CD4-positive, CD25-positive, alpha-beta regulatory T cell (primary cell): ENCODE measurements around the gene SLC2A13. TPM values are rescaled to one million over a fixed set of nuclear protein-coding genes. Genes with fewer than 3 reads are reported as not detected.
A peak's percentile ranks its signal among the peaks of the same experiment; 100 is the strongest.
"Not testable (repeated sequence)": the region's sequence is repeated elsewhere in the genome, so short reads cannot be mapped to it uniquely, and the experiment has no call there.

Experiments used
- ATAC-seq, 2 donors: fragments of 150-1000 bp; cut with Tn5 transposase; one replicate each; pipeline ENCODE4 v1.10.0; 2021; ENCODE audit warnings: low read depth in 2 of 2, moderate number of reproducible peaks in 2 of 2, moderate library complexity in 1 of 2
- DNase-seq, 3 donors: peaks; one replicate each; pipeline versions ENCODE4 v3.0.0 to v3.0.0-alpha.2; 2012 to 2022; ENCODE audit warnings: mixed read lengths in 1 of 3
- H3K27ac ChIP-seq: one replicate; pipeline ENCODE4 v1.7.0; 2013; ENCODE audit warnings: mild to moderate bottlenecking, low read length; ENCODE audit not compliant: insufficient read depth, poor library complexity, severe bottlenecking
- H3K27me3 ChIP-seq: one replicate; pipeline ENCODE4 v1.7.0; 2013; ENCODE audit warnings: low read length; ENCODE audit not compliant: control insufficient read depth, insufficient read depth
- H3K36me3 ChIP-seq: one replicate; pipeline ENCODE4 v1.7.0; 2013; ENCODE audit warnings: mild to moderate bottlenecking, low read length, moderate library complexity; ENCODE audit not compliant: control insufficient read depth, insufficient read depth
- H3K4me1 ChIP-seq: 2 replicates; pipeline ENCODE4 v1.7.0; 2013; ENCODE audit warnings: mild to moderate bottlenecking, low read length; ENCODE audit not compliant: insufficient read depth, control insufficient read depth, poor library complexity, severe bottlenecking
- H3K4me3 ChIP-seq: one replicate; pipeline ENCODE4 v1.7.0; 2013; ENCODE audit warnings: low read depth, mild to moderate bottlenecking, low read length, moderate library complexity
- H3K9me3 ChIP-seq, 2 experiments: 1 replicate in 1 of 2; 2 replicates in 1 of 2; pipeline ENCODE4 v1.7.0; 2013; ENCODE audit warnings: low read length in 2 of 2, mild to moderate bottlenecking in 1 of 2, moderate library complexity in 1 of 2; ENCODE audit not compliant: control insufficient read depth in 2 of 2
- H3K27ac Mint-ChIP-seq, 3 donors: one replicate each; pipeline ENCODE4 v1.8.0; 2020 to 2022; ENCODE audit warnings: mild to moderate bottlenecking in 3 of 3, mixed read lengths in 3 of 3, moderate library complexity in 2 of 3
- H3K27me3 Mint-ChIP-seq: one replicate; pipeline ENCODE4 v1.8.0; 2022; ENCODE audit warnings: mild to moderate bottlenecking, mixed read lengths
- H3K36me3 Mint-ChIP-seq: one replicate; pipeline ENCODE4 v1.8.0; 2020; ENCODE audit warnings: mixed read lengths
- H3K4me1 Mint-ChIP-seq, 4 donors: one replicate each; pipeline ENCODE4 v1.8.0; 2020 to 2022; ENCODE audit warnings: mixed read lengths in 4 of 4, mild to moderate bottlenecking in 1 of 4
- H3K4me3 Mint-ChIP-seq, 4 donors: one replicate each; pipeline ENCODE4 v1.8.0; 2020 to 2022; ENCODE audit warnings: mild to moderate bottlenecking in 4 of 4, mixed read lengths in 4 of 4, moderate library complexity in 3 of 4
- H3K9me3 Mint-ChIP-seq, 7 donors: one replicate each; pipeline ENCODE4 v1.8.0; 2020 to 2022; ENCODE audit warnings: mixed read lengths in 7 of 7, mild to moderate bottlenecking in 3 of 7, moderate library complexity in 2 of 7
- polyA plus RNA-seq, 4 donors: library from polyadenylated mRNA; unstranded; fragments of 300-500 nt; fragmentation: Illumina TruSeq; gene quantifications; one replicate each; pipeline ENCODE4 v1.2.3, GENCODE V29; 2021
- total RNA-seq: library from RNA; stranded (reverse); gene quantifications from one replicate; pipeline ENCODE4 v1.2.3, GENCODE V29; 2022

SLC2A13 gene
- total and polyA plus RNA-seq, 5 donors from 2014 or later = 0.96 to 4.4 (median 1.9) TPM

DNA sequence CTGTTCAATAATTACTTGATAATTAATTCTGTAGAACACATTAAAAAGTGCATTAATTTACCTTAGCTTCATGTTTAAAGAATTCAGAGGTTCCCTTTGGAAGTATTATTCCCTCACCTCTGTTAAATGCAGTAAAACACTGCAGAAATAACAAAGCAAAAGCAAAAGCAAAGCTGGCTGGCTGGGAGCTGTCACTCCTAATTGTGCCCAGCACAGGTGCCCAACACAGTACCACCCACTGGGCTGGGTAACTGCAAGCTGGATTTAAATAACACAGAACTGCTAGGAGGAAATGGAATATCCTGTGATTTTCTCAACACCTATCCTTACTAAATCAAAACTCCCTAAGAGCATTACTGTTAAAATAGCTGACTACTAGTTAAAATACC is 72.6 kb downstream of the SLC2A13 start:
- Histone ChIP-seq H3K9me3 (no peaks in the 10 kb centered on the region), H3K4me1 (no peaks in the 10 kb centered on the region), H3K36me3 (no peaks in the 10 kb centered on the region), H3K27me3 (no peaks in the 10 kb centered on the region), H3K27ac (no peak overlapping the region), H3K4me3 (no peak overlapping the region)
- no peak overlapping the region for H3K4me3 Mint-ChIP-seq
- no peaks in the 10 kb centered on the region for H3K27me3 Mint-ChIP-seq
- H3K27ac Mint-ChIP-seq = peak overlapping the region in 1 of 3 donors; percentile 51
- DNase-seq (peak in 1 of 3 donors; percentile 5), ATAC-seq (no peak)
- H3K36me3 Mint-ChIP-seq = no peaks in the 10 kb centered on the region
- no peaks in the 10 kb centered on the region for H3K4me1 Mint-ChIP-seq
- peaks cover 0 to 1% (median 0%) of the 10 kb centered on the region in 7 donors for H3K9me3 Mint-ChIP-seq

DNA sequence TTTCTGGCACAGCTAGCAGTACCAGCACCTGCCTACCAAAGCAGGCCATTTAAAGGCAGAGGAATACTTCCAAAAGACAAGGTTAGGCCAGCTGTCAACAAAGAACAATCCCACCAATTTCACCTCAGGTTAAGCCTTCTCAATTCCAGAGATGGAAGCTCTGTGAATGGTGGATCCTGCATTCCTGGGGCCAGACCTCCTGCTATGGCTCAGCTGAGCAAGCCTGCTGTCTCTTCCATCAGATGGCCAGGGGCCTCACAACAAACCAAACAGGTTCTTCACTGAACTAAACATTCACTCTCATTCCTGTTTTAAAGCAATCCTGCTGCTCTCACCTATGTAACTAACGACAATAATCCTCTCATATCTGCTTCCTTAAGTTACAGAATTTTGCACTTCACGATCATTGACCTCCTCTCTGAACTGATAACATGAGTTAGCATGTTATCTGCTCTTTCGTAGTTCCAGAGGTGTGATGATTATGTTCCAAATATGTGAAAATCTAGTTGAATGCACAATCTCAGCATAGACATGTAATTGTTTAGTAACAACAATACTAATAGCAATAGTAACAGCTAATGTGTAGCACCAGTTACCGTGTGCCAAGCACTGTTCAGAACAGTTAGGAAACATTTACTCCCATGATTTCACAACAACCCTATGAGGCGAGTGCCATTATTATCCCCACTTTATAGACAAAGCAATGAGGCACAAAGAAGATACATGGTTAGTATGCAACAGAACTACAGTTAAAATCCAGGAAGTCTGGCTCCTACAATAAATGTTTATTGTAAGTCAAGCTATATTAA is 73.2 kb downstream of the SLC2A13 start:
- DNase-seq (no peak), ATAC-seq (no peak)
- no peak overlapping the region for H3K4me3 ChIP-seq
- no peaks in the 10 kb centered on the region for H3K9me3 ChIP-seq
- no peaks in the 10 kb centered on the region for H3K36me3 Mint-ChIP-seq
- H3K4me1 ChIP-seq = no peaks in the 10 kb centered on the region
- H3K27me3 Mint-ChIP-seq = no peaks in the 10 kb centered on the region
- no peak overlapping the region for H3K27ac Mint-ChIP-seq
- H3K27me3 ChIP-seq = no peaks in the 10 kb centered on the region
- H3K36me3 ChIP-seq = no peaks in the 10 kb centered on the region
- no peak overlapping the region for H3K27ac ChIP-seq
- H3K9me3 Mint-ChIP-seq = peaks cover 0 to 1% (median 0%) of the 10 kb centered on the region in 7 donors
- no peak overlapping the region for H3K4me3 Mint-ChIP-seq
- H3K4me1 Mint-ChIP-seq = no peaks in the 10 kb centered on the region

DNA sequence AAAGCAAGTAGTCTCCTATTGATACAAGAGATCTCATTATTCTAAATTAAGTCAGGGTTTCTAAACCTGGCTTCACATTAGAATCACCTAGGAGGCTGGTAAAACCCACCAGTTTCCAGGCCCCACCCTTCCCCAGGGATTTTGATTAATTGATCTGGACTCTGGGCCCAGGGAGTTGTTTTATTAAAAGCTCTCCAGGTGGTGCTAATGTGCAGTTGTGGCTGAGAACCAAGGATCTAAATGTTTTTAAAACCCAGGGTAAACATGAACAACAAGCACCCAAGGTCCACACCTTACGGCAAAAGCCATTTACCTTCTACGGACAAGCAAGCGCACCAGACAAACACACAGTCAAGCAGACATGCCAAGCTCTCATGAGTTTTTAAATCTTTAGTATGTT is 73.9 kb downstream of the SLC2A13 start:
- Mint-ChIP-seq H3K4me1 (no peaks in the 10 kb centered on the region), H3K9me3 (peaks cover 0 to 1% (median 0%) of the 10 kb centered on the region in 7 donors), H3K36me3 (no peaks in the 10 kb centered on the region), H3K4me3 (no peak overlapping the region), H3K27me3 (no peaks in the 10 kb centered on the region), H3K27ac (no peak overlapping the region)
- H3K4me1 ChIP-seq = no peaks in the 10 kb centered on the region
- H3K36me3 ChIP-seq = no peaks in the 10 kb centered on the region
- DNase-seq = no peak
- H3K27me3 ChIP-seq = no peaks in the 10 kb centered on the region
- no peak overlapping the region for H3K4me3 ChIP-seq
- no peak for ATAC-seq
- H3K27ac ChIP-seq = no peak overlapping the region
- H3K9me3 ChIP-seq = no peaks in the 10 kb centered on the region

DNA sequence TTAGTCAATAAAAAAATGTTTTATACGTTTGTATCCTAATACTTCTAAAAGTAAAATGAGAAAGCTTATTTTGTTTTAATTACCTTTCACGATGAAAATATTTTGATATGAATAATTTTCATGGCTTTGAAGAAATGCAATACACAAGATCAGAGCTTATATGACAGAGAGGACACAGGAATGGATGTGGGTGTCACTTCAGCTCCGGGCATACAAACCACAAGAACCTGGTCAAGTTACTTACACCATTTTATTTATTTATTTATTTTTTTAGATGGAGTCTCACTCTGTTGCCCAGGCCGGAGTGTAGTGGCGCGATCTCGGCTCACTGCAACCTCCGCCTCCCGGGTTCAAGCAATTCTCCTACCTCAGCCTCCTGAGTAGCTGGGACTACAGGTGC is 74.9 kb downstream of the SLC2A13 start:
- H3K27ac ChIP-seq, DNase-seq, H3K36me3 Mint-ChIP-seq, H3K4me3 Mint-ChIP-seq, H3K9me3 ChIP-seq, H3K9me3 Mint-ChIP-seq, H3K4me3 ChIP-seq, ATAC-seq, H3K27me3 ChIP-seq, H3K36me3 ChIP-seq, H3K4me1 Mint-ChIP-seq, H3K27me3 Mint-ChIP-seq, H3K4me1 ChIP-seq, H3K27ac Mint-ChIP-seq: not testable (repeated sequence)

DNA sequence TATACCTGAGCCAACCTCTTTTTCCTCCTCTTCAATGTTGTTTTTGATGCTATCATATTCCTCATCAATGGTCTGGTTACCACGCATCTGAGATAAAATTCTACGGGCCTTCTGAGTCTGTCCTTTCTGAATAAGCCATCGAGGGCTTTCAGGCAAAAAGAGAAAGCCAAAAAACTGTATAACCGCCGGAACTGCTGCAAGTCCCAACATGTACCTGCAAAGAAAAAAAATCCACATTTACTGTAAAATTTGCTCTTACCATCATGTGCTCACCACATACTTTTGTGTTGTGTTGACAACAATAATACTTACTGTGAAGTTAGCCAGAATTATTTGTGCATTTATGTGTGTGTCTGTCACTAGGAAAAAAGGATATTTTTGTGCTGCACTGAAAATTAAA is 77.6 kb downstream of the SLC2A13 start:
- Mint-ChIP-seq H3K4me1 (peaks cover 0 to 6% (median 0%) of the 10 kb centered on the region in 4 donors), H3K9me3 (no peaks in the 10 kb centered on the region), H3K27ac (no peak overlapping the region), H3K36me3 (no peaks in the 10 kb centered on the region), H3K27me3 (no peaks in the 10 kb centered on the region), H3K4me3 (no peak overlapping the region)
- H3K27me3 ChIP-seq = no peaks in the 10 kb centered on the region
- no peak overlapping the region for H3K27ac ChIP-seq
- no peak for ATAC-seq
- no peak overlapping the region for H3K4me3 ChIP-seq
- H3K36me3 ChIP-seq = no peaks in the 10 kb centered on the region
- no peaks in the 10 kb centered on the region for H3K4me1 ChIP-seq
- DNase-seq = no peak
- H3K9me3 ChIP-seq = no peaks in the 10 kb centered on the region

DNA sequence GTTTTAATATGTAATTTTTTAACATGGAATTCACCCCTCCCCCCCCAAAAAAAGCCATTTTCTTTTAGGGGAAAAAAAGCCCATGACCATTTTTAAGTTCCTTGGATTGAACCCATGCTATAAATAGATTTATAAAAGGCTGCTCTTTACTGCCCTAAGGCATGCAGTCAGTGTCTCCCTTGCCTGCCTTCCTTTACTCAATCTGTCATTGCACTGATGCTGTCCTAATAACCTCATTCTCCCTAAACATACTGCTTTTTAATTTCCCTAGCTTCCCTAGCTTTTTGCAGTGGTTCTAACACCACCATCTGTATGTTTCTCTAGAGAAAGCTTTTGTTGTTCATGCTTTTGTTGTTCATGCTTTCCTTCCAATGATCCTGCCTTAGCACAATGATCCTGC is 83.0 kb downstream of the SLC2A13 start:
- Histone ChIP-seq H3K36me3 (no peaks in the 10 kb centered on the region), H3K27ac (no peak overlapping the region), H3K4me1 (no peaks in the 10 kb centered on the region), H3K27me3 (no peaks in the 10 kb centered on the region), H3K4me3 (no peak overlapping the region), H3K9me3 (no peaks in the 10 kb centered on the region)
- H3K4me3 Mint-ChIP-seq = no peak overlapping the region
- ATAC-seq (no peak), DNase-seq (no peak)
- no peaks in the 10 kb centered on the region for H3K9me3 Mint-ChIP-seq
- H3K36me3 Mint-ChIP-seq = no peaks in the 10 kb centered on the region
- peaks cover 0 to 6% (median 0%) of the 10 kb centered on the region in 4 donors for H3K4me1 Mint-ChIP-seq
- H3K27ac Mint-ChIP-seq = no peak overlapping the region
- no peaks in the 10 kb centered on the region for H3K27me3 Mint-ChIP-seq

DNA sequence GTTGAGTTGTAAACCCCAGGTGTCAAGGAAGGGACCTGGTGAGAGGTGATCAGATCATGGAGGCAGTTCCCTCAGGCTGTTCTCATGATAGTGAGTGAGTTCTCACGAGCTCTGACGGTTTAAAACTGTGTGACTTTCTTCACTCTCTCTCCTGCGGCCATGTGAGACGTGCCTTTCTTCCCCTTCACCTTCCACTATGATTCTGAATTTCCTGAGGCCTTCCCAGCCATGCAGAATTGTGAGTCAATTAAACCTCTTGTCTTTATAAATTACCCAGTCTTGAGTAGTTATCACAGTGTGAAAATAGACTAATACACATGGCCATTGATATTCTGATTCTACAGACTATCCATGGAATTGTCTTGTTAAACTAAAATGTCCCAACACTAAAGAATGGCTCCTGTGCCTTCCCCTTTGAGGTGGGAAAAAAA is 85.6 kb downstream of the SLC2A13 start:
- H3K4me1 Mint-ChIP-seq = peaks cover 0 to 6% (median 0%) of the 10 kb centered on the region in 4 donors

DNA sequence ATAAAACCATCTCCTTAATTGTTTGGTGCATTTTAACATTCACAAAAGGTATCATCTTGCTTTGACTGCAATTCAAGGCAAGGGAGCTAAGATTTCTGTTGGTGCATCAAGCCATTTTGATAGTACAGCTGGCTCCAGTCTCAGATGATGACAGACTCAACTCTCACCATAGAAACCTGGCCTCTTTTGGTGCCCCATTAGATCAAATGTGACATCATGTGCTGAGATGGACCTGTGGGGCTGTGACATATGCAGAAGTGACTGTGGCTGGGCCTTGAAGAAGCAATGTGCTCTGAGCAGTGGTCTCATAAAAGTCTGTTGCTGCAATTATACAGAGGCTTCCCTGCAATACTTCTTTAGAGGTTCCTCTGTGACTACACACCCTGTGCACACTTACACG is 88.4 kb downstream of the SLC2A13 start:
- Mint-ChIP-seq H3K4me1 (no peaks in the 10 kb centered on the region), H3K36me3 (no peaks in the 10 kb centered on the region), H3K27me3 (no peaks in the 10 kb centered on the region), H3K27ac (no peak overlapping the region), H3K4me3 (no peak overlapping the region), H3K9me3 (no peaks in the 10 kb centered on the region)
- no peak for ATAC-seq
- no peak overlapping the region for H3K27ac ChIP-seq
- no peaks in the 10 kb centered on the region for H3K27me3 ChIP-seq
- H3K36me3 ChIP-seq = no peaks in the 10 kb centered on the region
- H3K9me3 ChIP-seq = no peaks in the 10 kb centered on the region
- H3K4me1 ChIP-seq = no peaks in the 10 kb centered on the region
- DNase-seq = no peak
- no peak overlapping the region for H3K4me3 ChIP-seq

More for the DNA sequence above, 85.6 kb downstream of the SLC2A13 start:
- Histone ChIP-seq H3K27ac (no peak overlapping the region), H3K27me3 (no peaks in the 10 kb centered on the region), H3K36me3 (no peaks in the 10 kb centered on the region), H3K9me3 (no peaks in the 10 kb centered on the region), H3K4me3 (no peak overlapping the region), H3K4me1 (no peaks in the 10 kb centered on the region)
- H3K4me3 Mint-ChIP-seq = no peak overlapping the region
- no peaks in the 10 kb centered on the region for H3K9me3 Mint-ChIP-seq
- H3K27me3 Mint-ChIP-seq = no peaks in the 10 kb centered on the region
- no peak overlapping the region for H3K27ac Mint-ChIP-seq
- H3K36me3 Mint-ChIP-seq = no peaks in the 10 kb centered on the region
- ATAC-seq (no peak), DNase-seq (no peak)
